GM12878 (cell line): Measurements from ENCODE around the gene DHX57. TPM values are rescaled to one million over a fixed set of nuclear protein-coding genes. Genes with fewer than 3 reads are reported as not detected.

Experiments used
- ATAC-seq: fragments of 200-7000 bp; cut with Tn5 transposase; 3 replicates; pipeline ENCODE4 v1.9.1; 2020; ENCODE audit warnings: mild to moderate bottlenecking, moderate library complexity
- BruUV-seq: library from RNA; stranded (reverse); fragments of 400-500 nt; replicated peaks from 2 replicates; lab custom pipeline; 2021; lab: Mats Ljungman, UMichigan
- CTCF ChIA-PET: fragments of 300-600 bp; sonication (Branson Sonifier 250); formaldehyde crosslinking; extraction: SDS; loops from one replicate; lab custom pipeline; 2021; ENCODE audit warnings: inconsistent platforms; lab: Yijun Ruan, JAX
- POLR2A ChIA-PET: fragments of 350-600 bp; formaldehyde crosslinking; extraction: SDS; loops from one replicate; lab custom pipeline; 2021; ENCODE audit warnings: inconsistent platforms; lab: Charles Lee
- RAD21 ChIA-PET: fragments of 300-600 bp; sonication (Branson Sonifier 250); formaldehyde crosslinking; loops from one replicate; lab custom pipeline; 2023; ENCODE audit warnings: antibody characterized with exemption; ENCODE audit not compliant: unreplicated experiment; lab: Charles Lee
- SMC1A ChIA-PET: fragments of 300-600 bp; sonication (Branson Sonifier 250); formaldehyde crosslinking; loops from one replicate; lab custom pipeline; 2023; ENCODE audit not compliant: unreplicated experiment, uncharacterized antibody; lab: Charles Lee
- DNase-seq: peaks from one replicate; pipeline ENCODE4 v3.0.0-alpha.2; 2011; ENCODE audit warnings: low read depth, low spot score
- FAIRE-seq: peaks from 3 replicates; lab custom pipeline; 2011; peaks lifted over from hg19 to GRCh38; lab: Jason Lieb, UNC
- H2AFZ ChIP-seq: 2 replicates; pipeline ENCODE4 v1.6.0; 2011; ENCODE audit warnings: low read depth, low read length, control low read depth; ENCODE audit not compliant: control insufficient read depth
- H3K27ac ChIP-seq: 2 replicates; pipeline ENCODE4 v1.5.1; 2011; ENCODE audit warnings: control low read depth; ENCODE audit not compliant: control insufficient read depth, insufficient read depth
- H3K27me3 ChIP-seq, 2 experiments: replicated peaks in 1 of 2; 2 replicates each; pipeline versions ENCODE4 v1.6.0 to v1.6.1; 2011; ENCODE audit warnings: low read length in 1 of 2; ENCODE audit not compliant: control insufficient read depth in 2 of 2, insufficient read depth in 2 of 2
- H3K36me3 ChIP-seq, 2 experiments: 2 replicates each; pipeline ENCODE4 v1.5.1; 2011; ENCODE audit warnings: low read length in 1 of 2; ENCODE audit not compliant: control insufficient read depth in 2 of 2, insufficient read depth in 2 of 2
- H3K4me1 ChIP-seq: 2 replicates; pipeline ENCODE4 v1.6.1; 2011; ENCODE audit warnings: mild to moderate bottlenecking, low read length, moderate library complexity, mixed read lengths; ENCODE audit not compliant: control insufficient read depth, insufficient read depth
- H3K4me2 ChIP-seq: 2 replicates; pipeline ENCODE4 v1.6.0; 2011; ENCODE audit warnings: control low read depth; ENCODE audit not compliant: control insufficient read depth, insufficient read depth
- H3K4me3 ChIP-seq: fragments of 200-600 bp; sonication (generic); 2 replicates; pipeline ENCODE4 v1.5.1; 2016
- H3K79me2 ChIP-seq: 2 replicates; pipeline ENCODE4 v1.6.0; 2011; ENCODE audit warnings: low read length; ENCODE audit not compliant: control insufficient read depth, insufficient read depth
- H3K9ac ChIP-seq: 2 replicates; pipeline ENCODE4 v1.8.0; 2011; ENCODE audit warnings: low read length, control low read depth, mixed read lengths; ENCODE audit not compliant: control insufficient read depth, insufficient read depth
- H3K9me3 ChIP-seq: replicated peaks from 3 replicates; pipeline ENCODE4 v1.5.1; 2011; ENCODE audit warnings: mild to moderate bottlenecking, low read length; ENCODE audit not compliant: control insufficient read depth, insufficient read depth
- H4K20me1 ChIP-seq: 2 replicates; pipeline ENCODE4 v1.6.0; 2011; ENCODE audit not compliant: control insufficient read depth, insufficient read depth
- POLR2A ChIP-seq: IDR thresholded peaks from 2 replicates; pipeline ENCODE4 v1.6.1; 2011; ENCODE audit warnings: low read depth, mild to moderate bottlenecking, low read length
- POLR2AphosphoS5 ChIP-seq: IDR thresholded peaks from 2 replicates; pipeline ENCODE4 v1.6.1; 2011; ENCODE audit warnings: mild to moderate bottlenecking, low read length, inconsistent platforms
- SREBF2 ChIP-seq: IDR thresholded peaks from 2 replicates; pipeline ENCODE4 v1.6.1; 2012; ENCODE audit warnings: mild to moderate bottlenecking, low read length
- ZBED1 ChIP-seq: IDR thresholded peaks from 2 replicates; pipeline ENCODE4 v1.6.1; 2016; ENCODE audit warnings: borderline replicate concordance
- WGBS: methylation state at CpG from one replicate; pipeline ENCODE4 v1.1.6; 2016; ENCODE audit warnings: low lambda C conversion rate; ENCODE audit not compliant: insufficient replicate concordance, insufficient coverage; ENCODE audit errors: missing lambda C conversion rate; 5-methylcytosine and 5-hydroxymethylcytosine counted together
- in situ Hi-C: fragments of 300-500 bp; cut with MboI; formaldehyde crosslinking; loops from 9 replicates; pipeline ENCODE4 v1.14.3; 2018; ENCODE audit warnings: mixed read lengths
- intact Hi-C: fragments of 100-400 bp; cut with micrococcal nuclease; formaldehyde crosslinking; loops from one replicate; pipeline ENCODE4 v1.14.2; 2022; ENCODE audit not compliant: unreplicated experiment
- polyA plus RNA-seq, 11 experiments: library from polyadenylated mRNA; depleted of rRNA in 4 of 11; unstranded in 6 of 11; stranded (reverse) in 5 of 11; fragments of >200 nt; fragmentation: Nextera tagmentation in 4 of 11; fragmentation: Illumina TruSeq in 1 of 11; extraction: Ambion mirVana in 4 of 11; extraction: Trizol in 1 of 11; gene quantifications; 1 replicate in 1 of 11; 2 replicates in 10 of 11; pipeline versions ENCODE4 v1.2.1 to v1.2.3, GENCODE V29; 2011 to 2016; ENCODE audit warnings: inconsistent platforms in 2 of 11, missing spikeins in 2 of 11, low read depth in 1 of 11
- total RNA-seq, 4 experiments: library from RNA; depleted of rRNA in 3 of 4; stranded (reverse); fragments of >200 nt in 3 of 4; fragmentation: Illumina TruSeq in 1 of 4; extraction: Trizol in 1 of 4; gene quantifications; 2 replicates each; pipeline versions ENCODE4 v1.2.1 to v1.2.3, GENCODE V29; 2013 to 2021
- TF ChIP-seq, protein P1 (sequence below): fragments of 450-650 bp; IDR thresholded peaks from 2 replicates; pipeline ENCODE4 v1.6.1; 2016; ENCODE audit warnings: mild to moderate bottlenecking

DHX57 gene
- total and polyA plus RNA-seq, 10 of the 15 experiments (the other 5 are each of a cell fraction or from before 2014, with no cell fraction given), result 6.5 to 18.0 (median 15.8) TPM

DNA sequence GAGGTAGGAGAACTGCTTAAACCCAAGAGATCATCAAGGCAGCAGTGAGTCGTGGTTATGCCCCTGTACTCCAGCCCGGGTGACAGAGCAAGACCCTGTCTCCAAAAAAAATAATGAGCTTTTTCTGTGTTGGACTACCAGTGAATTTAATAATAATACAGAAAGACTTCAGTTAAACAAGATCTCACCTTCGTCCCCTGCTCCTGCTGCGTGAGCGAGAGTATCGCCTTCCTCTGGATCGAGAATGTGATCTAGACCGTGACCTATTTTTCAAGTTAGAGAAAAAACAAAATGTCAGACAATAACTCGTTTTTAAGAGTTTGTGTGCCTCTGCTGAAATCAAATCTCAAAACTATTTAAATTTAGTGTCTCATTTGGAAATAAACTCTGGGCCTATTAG, 127.3 kb downstream of the DHX57 start:
- Histone ChIP-seq H3K4me1 (no peaks in the 10 kb centered on the region; the same call in 1 of the 2 replicates), H4K20me1 (peaks cover 2% of the 10 kb centered on the region; the same call in 1 of the 2 replicates), H2AFZ (no peak overlapping the region), H3K27me3 (no peaks in the 10 kb centered on the region), H3K27ac (no peak overlapping the region), H3K79me2 (peaks cover 75% of the 10 kb centered on the region), H3K4me2 (peak overlapping the region; percentile 76), H3K9me3 (no peaks in the 10 kb centered on the region), H3K9ac (no peak overlapping the region), H3K36me3 (peaks cover 9 to 46% of the 10 kb centered on the region in 2 experiments), H3K4me3 (peak overlapping the region; percentile 36)
- TF ChIP-seq POLR2AphosphoS5 (0 out of 2 replicates have a peak, but pooled peaks have one; percentile 20), POLR2A (peak; percentile 37; the same call in 1 of the 2 replicates), ZBED1 (0 out of 2 replicates have a peak, but pooled peaks have one; percentile 17), SREBF2 (no peak)
- TF ChIP-seq, protein P1, sequence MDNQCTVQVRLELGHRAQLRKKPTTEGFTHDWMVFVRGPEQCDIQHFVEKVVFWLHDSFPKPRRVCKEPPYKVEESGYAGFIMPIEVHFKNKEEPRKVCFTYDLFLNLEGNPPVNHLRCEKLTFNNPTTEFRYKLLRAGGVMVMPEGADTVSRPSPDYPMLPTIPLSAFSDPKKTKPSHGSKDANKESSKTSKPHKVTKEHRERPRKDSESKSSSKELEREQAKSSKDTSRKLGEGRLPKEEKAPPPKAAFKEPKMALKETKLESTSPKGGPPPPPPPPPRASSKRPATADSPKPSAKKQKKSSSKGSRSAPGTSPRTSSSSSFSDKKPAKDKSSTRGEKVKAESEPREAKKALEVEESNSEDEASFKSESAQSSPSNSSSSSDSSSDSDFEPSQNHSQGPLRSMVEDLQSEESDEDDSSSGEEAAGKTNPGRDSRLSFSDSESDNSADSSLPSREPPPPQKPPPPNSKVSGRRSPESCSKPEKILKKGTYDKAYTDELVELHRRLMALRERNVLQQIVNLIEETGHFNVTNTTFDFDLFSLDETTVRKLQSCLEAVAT, result peak; percentile 47; the same call in 1 of the 2 replicates
- in situ Hi-C loops (loop anchor here (5.0 kb wide), 1 partner anchor 436 kb away; no protein-coding TSS in a partner anchor), intact Hi-C loops (loop anchor here (10.0 kb wide), 2 partner anchors 374 to 434 kb away; partner anchors contain the start of gene ATL2)
- ChIA-PET POLR2A (interaction anchor here (0.5 to 3.2 kb wide), 2 partner anchors 26 to 1130 kb away, joined by 3 to 7 read pairs; no protein-coding TSS in a partner anchor), RAD21 (interaction anchor here (0.9 to 3.2 kb wide), 2 partner anchors 25 to 167 kb away, joined by 3 to 18 read pairs; no protein-coding TSS in a partner anchor), CTCF (interaction anchor here (0.5 to 12.6 kb wide), 3 partner anchors 120 to 213 kb away, joined by 3 to 162 read pairs (median 3); no protein-coding TSS in a partner anchor), SMC1A (interaction anchor here (0.9 to 2.0 kb wide), 4 partner anchors 9 to 167 kb away, joined by 4 to 6 read pairs (median 4); no protein-coding TSS in a partner anchor)
- DNase-seq, result no peak
- ATAC-seq, result no peak
- 84% methylated on average over 9 of the region's 9 CpGs for WGBS
- no TSS peak for BruUV-seq
- FAIRE-seq, result no peak
